ENCODE results near the gene OR4F15. TPM values are rescaled to one million over a fixed set of nuclear protein-coding genes. Genes with fewer than 3 reads are reported as not detected.
"Not testable (repeated sequence)": the region's sequence is repeated elsewhere in the genome, so short reads cannot be mapped to it uniquely, and the experiment has no call there.

The OR4F15 gene
- polyA plus RNA-seq, 3 donors from 2014 or later = not detected

DNA sequence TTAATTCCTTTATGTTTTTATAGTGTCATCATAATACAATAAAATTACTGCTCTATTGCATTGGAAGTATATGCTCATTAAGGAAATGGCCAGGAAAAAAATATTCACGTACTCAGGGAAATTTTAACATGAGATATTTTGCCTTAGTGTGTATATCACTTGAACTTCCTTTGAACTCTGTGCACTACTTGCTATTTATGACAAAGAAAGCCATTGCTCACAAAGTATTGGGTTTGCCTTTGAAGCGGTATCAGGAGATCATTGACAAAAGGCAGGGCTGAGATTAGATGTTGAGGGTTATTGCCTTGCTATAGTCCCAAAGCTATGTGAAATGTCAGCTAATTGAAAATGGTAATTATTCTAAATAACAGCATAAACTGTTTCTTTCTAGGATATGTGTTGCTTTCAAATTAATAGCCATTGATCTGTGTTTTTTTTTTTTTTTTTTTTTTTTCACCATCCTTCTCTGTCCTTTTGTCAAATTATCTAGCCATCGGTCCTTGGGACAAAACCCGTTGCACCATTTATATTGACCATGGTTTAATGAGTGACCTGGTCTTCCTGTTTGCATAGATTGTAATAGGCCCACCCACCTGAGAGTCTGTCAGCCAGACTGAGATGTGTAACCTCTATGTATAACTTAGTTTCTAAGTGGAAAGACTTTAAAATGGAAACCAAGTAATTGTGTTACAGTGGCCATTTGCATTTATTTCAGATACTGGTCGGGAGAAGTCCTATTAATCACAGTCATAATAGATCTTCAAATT lies 23.3 kb upstream of the OR4F15 start:
- H3K27ac Mint-ChIP-seq; DNase-seq; H3K4me3 Mint-ChIP-seq; H3K36me3 Mint-ChIP-seq; H3K27me3 Mint-ChIP-seq (ENCODE audit: low read depth in 3 of 3); H3K4me1 Mint-ChIP-seq; H3K9me3 Mint-ChIP-seq: not testable (repeated sequence)

DNA sequence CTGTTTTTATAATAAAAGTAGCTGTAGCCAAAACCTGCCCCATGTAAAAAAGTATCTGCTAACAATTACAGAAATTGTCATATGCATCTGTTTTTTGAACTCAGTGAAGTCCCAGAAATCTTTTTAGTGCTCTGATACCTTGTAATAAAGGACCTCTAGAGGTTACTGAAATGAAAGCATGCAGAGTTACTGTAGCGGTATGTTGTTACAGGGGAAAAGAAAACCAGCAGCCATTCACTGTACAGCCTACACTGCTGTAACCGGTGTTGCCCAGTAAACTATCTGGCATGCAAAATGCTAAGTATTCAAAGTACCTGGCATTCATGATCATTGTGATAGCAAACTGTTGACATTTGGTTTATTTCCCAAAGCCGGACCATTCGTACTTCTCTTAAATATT lies 21.3 kb upstream of the OR4F15 start:
- H3K36me3 Mint-ChIP-seq; H3K27ac Mint-ChIP-seq; H3K4me1 Mint-ChIP-seq; H3K27me3 Mint-ChIP-seq (ENCODE audit: low read depth in 3 of 3); H3K9me3 Mint-ChIP-seq; DNase-seq; H3K4me3 Mint-ChIP-seq: not testable (repeated sequence)

DNA sequence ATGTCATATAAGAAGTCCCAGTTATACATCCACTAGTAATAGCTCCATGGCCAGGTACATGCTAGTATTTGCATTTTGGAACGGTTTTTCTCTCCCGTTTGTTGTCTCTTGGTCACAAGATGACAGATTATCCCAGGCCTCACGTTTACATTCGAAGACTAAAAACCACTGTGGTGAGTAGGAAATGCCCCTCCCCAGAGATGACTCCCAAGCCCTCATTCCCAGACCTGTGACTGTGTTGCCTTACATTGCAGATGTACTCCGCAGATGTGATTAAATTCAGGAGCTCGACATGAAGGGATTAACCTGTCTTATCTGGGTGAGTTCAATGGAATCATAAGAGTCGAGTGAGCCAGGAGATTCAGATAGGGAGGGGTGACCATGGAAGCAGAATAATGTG lies 18.0 kb upstream of the OR4F15 start:
- not testable (repeated sequence) for DNase-seq; H3K4me1 Mint-ChIP-seq; H3K4me3 Mint-ChIP-seq; H3K36me3 Mint-ChIP-seq; H3K27me3 Mint-ChIP-seq (ENCODE audit: low read depth in 3 of 3); H3K9me3 Mint-ChIP-seq; H3K27ac Mint-ChIP-seq

DNA sequence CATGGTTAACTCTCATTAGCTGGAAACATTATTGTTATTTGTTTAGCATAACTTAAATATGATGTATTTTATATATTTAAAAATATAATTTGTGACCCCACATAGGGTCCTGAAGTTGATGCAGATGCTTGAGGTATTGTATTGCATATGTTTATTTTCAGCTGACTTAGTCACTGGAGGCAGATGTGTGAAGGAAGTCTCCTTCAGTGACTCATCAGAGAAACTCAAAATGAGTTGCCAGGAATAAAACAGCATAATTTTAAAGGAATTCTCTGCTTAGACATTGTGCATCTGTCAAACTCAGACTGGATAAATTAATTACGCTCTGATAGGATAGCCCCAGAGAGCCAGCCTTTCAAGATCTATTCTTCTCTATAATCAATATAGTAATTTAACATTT lies 16.5 kb upstream of the OR4F15 start:
- Mint-ChIP-seq H3K36me3 (no peaks in the 10 kb centered on the region), H3K27ac (no peak overlapping the region), H3K4me3 (no peak overlapping the region), H3K27me3 (ENCODE audit: low read depth in 3 of 3) (peaks cover 0 to 5% (median 1%) of the 10 kb centered on the region in 3 donors), H3K4me1 (no peaks in the 10 kb centered on the region), H3K9me3 (no peaks in the 10 kb centered on the region)
- no peak for DNase-seq

- no peak for DNase-seq
- H3K36me3 Mint-ChIP-seq = no peaks in the 10 kb centered on the region
- no peak overlapping the region for H3K27ac Mint-ChIP-seq
- no peaks in the 10 kb centered on the region for H3K9me3 Mint-ChIP-seq
- H3K4me1 Mint-ChIP-seq = no peaks in the 10 kb centered on the region
- H3K27me3 Mint-ChIP-seq (ENCODE audit: low read depth in 3 of 3) = peaks cover 0 to 16% (median 2%) of the 10 kb centered on the region in 3 donors
- H3K4me3 Mint-ChIP-seq = no peak overlapping the region
These were observed 12.3 kb upstream of the OR4F15 start for GRCh38 chr15:101799665-101800064.

DNA sequence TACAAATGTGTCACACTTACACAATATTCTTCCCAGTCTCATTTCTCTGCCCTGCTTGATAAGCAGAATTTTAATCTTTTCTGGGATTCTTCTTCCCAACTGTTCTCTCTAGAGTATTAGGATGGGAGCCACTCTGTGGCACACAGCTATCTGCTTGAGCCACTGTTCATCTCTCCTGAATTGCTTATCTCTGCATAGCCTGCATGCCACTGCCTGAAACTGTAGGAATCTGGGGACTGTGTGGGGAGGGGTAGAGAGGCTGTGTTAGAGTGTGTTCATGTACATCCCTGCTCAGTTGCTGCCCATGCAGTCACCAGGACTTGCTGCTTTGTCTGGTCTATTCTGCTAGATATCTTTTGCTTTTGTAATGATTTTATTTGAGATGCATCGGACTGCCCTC lies 11.0 kb upstream of the OR4F15 start:
- H3K4me1 Mint-ChIP-seq = no peaks in the 10 kb centered on the region

GRCh38 chr15:101803209-101803608 lies 8.8 kb upstream of the OR4F15 start, which contains the start of gene OR4F6:
Gene OR4F6 (plus strand): TSS chr15:101803509. CDS start chr15:101805720, 2,211 bp downstream.
- no peak within 1 kb of the TSS for H3K4me3 Mint-ChIP-seq
- H3K4me1 Mint-ChIP-seq = no peaks in the 10 kb centered on the region
- no peaks in the 10 kb centered on the region for H3K36me3 Mint-ChIP-seq
- H3K27me3 Mint-ChIP-seq (ENCODE audit: low read depth in 3 of 3) = peaks cover 0 to 19% (median 4%) of the 10 kb centered on the region in 3 donors
- H3K9me3 Mint-ChIP-seq = no peaks in the 10 kb centered on the region
- no peak for DNase-seq
- H3K27ac Mint-ChIP-seq = no peak within 1 kb of the TSS

More for the DNA sequence above, 11.0 kb upstream of the OR4F15 start:
- Mint-ChIP-seq H3K27ac (no peak overlapping the region), H3K27me3 (ENCODE audit: low read depth in 3 of 3) (peaks cover 0 to 17% (median 2%) of the 10 kb centered on the region in 3 donors), H3K36me3 (no peaks in the 10 kb centered on the region), H3K9me3 (no peaks in the 10 kb centered on the region), H3K4me3 (no peak overlapping the region)
- DNase-seq = no peak

DNA sequence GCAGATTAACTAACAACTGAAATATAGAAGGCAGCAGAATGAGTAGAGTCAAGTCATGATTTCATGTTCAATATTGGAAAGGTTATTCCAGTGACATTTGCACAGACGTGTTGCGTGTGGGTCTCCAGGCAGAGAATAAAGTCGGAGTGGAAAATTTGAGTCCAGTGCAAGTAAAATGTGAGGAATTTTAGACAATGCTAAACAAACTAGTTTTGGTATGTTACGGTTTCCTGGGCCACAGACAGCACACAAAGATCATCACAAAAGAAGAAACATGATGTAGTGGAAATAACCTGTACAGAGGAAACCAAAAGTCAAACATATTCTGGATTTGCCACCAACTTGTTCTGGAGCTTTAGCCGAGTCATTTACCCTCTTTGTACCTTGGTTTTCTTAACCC lies 8.3 kb upstream of the OR4F15 start:
- Mint-ChIP-seq H3K4me3 (no peak overlapping the region), H3K9me3 (no peaks in the 10 kb centered on the region), H3K36me3 (no peaks in the 10 kb centered on the region), H3K4me1 (no peaks in the 10 kb centered on the region), H3K27ac (no peak overlapping the region), H3K27me3 (ENCODE audit: low read depth in 3 of 3) (peaks cover 0 to 19% (median 3%) of the 10 kb centered on the region in 3 donors)
- DNase-seq = no peak

GRCh38 chr15:101804375-101804774 lies 7.6 kb upstream of the OR4F15 start:
- H3K4me3 Mint-ChIP-seq = no peak overlapping the region
- H3K9me3 Mint-ChIP-seq = no peaks in the 10 kb centered on the region
- peaks cover 0 to 19% (median 3%) of the 10 kb centered on the region in 3 donors for H3K27me3 Mint-ChIP-seq (ENCODE audit: low read depth in 3 of 3)
- no peak overlapping the region for H3K27ac Mint-ChIP-seq
- H3K4me1 Mint-ChIP-seq = no peaks in the 10 kb centered on the region
- H3K36me3 Mint-ChIP-seq = no peaks in the 10 kb centered on the region
- DNase-seq = no peak

DNA sequence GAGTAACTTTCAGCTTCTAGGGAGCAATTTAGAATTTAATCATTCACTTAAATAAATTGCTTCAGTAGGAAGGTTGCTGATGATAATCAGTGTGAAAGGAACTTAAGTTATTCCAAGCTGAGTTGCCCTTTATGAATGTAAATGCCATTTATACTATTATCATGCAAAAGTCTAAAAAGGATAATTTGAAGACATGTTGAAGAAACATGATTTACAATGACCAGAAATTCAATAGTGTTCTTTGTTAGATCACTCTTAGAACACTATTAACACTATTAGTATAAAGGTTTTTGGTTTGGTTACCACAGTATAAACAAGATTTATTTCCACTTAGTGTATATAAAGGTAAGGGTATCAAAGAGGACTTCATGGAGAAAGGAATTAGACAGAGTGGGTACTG lies 7.1 kb upstream of the OR4F15 start:
- Mint-ChIP-seq H3K4me1 (no peaks in the 10 kb centered on the region), H3K27ac (no peak overlapping the region), H3K9me3 (no peaks in the 10 kb centered on the region), H3K36me3 (no peaks in the 10 kb centered on the region), H3K27me3 (ENCODE audit: low read depth in 3 of 3) (peaks cover 0 to 23% (median 3%) of the 10 kb centered on the region in 3 donors), H3K4me3 (no peak overlapping the region)
- DNase-seq = no peak

GRCh38 chr15:101805605-101806345 lies 6.2 kb upstream of the OR4F15 start:
- H3K4me1 Mint-ChIP-seq = no peaks in the 10 kb centered on the region
- H3K36me3 Mint-ChIP-seq = no peaks in the 10 kb centered on the region
- no peak overlapping the region for H3K4me3 Mint-ChIP-seq
- no peak for DNase-seq
- H3K27me3 Mint-ChIP-seq (ENCODE audit: low read depth in 3 of 3) = peaks cover 0 to 25% (median 7%) of the 10 kb centered on the region in 3 donors
- no peaks in the 10 kb centered on the region for H3K9me3 Mint-ChIP-seq
- H3K27ac Mint-ChIP-seq = no peak overlapping the region

GRCh38 chr15:101807345-101807945 lies 4.6 kb upstream of the OR4F15 start:
- Mint-ChIP-seq H3K4me3 (no peak overlapping the region), H3K9me3 (peaks cover 0 to 2% (median 0%) of the 10 kb centered on the region in 6 donors), H3K36me3 (no peaks in the 10 kb centered on the region), H3K27me3 (ENCODE audit: low read depth in 3 of 3) (peaks cover 3 to 20% (median 12%) of the 10 kb centered on the region in 3 donors), H3K27ac (no peak overlapping the region), H3K4me1 (no peaks in the 10 kb centered on the region)
- no peak for DNase-seq

- no peak for DNase-seq
- H3K27me3 Mint-ChIP-seq (ENCODE audit: low read depth in 3 of 3) = peaks cover 3 to 16% (median 12%) of the 10 kb centered on the region in 3 donors
- no peak overlapping the region for H3K27ac Mint-ChIP-seq
- no peaks in the 10 kb centered on the region for H3K4me1 Mint-ChIP-seq
- H3K36me3 Mint-ChIP-seq = no peaks in the 10 kb centered on the region
- no peak overlapping the region for H3K4me3 Mint-ChIP-seq
- H3K9me3 Mint-ChIP-seq = peaks cover 0 to 4% (median 0%) of the 10 kb centered on the region in 6 donors
These were observed 3.8 kb upstream of the OR4F15 start for GRCh38 chr15:101808201-101808600.

DNA sequence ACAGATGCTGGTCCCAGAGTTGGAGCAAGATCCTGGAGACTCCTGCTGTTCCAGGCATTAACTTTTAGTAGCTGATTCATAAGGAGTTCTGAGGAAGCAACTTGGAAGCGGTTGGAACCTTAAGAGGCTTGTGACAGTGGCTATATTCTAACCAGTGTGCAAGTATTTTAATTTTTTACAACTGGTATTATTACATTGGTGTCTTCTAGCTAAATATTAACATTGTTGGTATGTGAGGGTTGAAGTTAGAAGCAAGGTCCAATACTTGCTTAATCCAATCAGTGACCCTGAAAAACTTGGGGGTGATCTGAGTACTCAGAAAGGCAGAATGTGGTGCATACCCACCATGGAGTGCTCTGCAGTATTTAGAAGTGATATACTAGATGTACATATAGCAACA lies 1.5 kb upstream of the OR4F15 start:
- Mint-ChIP-seq H3K9me3 (peaks cover 0 to 4% (median 0%) of the 10 kb centered on the region in 6 donors), H3K27me3 (ENCODE audit: low read depth in 3 of 3) (peaks cover 5 to 15% (median 13%) of the 10 kb centered on the region in 3 donors), H3K4me1 (no peaks in the 10 kb centered on the region), H3K36me3 (no peaks in the 10 kb centered on the region), H3K4me3 (no peak overlapping the region), H3K27ac (no peak overlapping the region)
- no peak for DNase-seq

Measured in immature natural killer cell (primary cell).